OCI-LY1 (cell line): ENCODE measurements around the gene AK5.

Source experiments
- H2AFZ ChIP-seq: fragments of 200-600 bp; sonication (generic), shearing (Covaris generic); 2 replicates; pipeline ENCODE4 v1.6.0; 2014; ENCODE audit warnings: antibody characterized with exemption, mild to moderate bottlenecking, low read length
- H3F3A ChIP-seq: fragments of 200-600 bp; sonication (generic), shearing (Covaris generic); 2 replicates; pipeline ENCODE4 v1.6.0; 2014; ENCODE audit warnings: mild to moderate bottlenecking, antibody characterized with exemption, low read length, moderate library complexity; ENCODE audit not compliant: insufficient read depth
- H3K27ac ChIP-seq: fragments of 200-600 bp; sonication (generic); 2 replicates; pipeline ENCODE4 v1.5.1; 2014; ENCODE audit warnings: low read length, mixed run types, mild to moderate bottlenecking, low read depth; ENCODE audit not compliant: poor library complexity, severe bottlenecking
- H3K27me3 ChIP-seq: fragments of 200-600 bp; sonication (generic); 2 replicates; pipeline ENCODE4 v1.6.0; 2014; ENCODE audit warnings: antibody characterized with exemption, mild to moderate bottlenecking, low read length, moderate library complexity; ENCODE audit not compliant: insufficient read depth
- H3K36me3 ChIP-seq: fragments of 200-600 bp; sonication (generic); 2 replicates; pipeline ENCODE4 v1.6.1; 2014; ENCODE audit warnings: mild to moderate bottlenecking, antibody characterized with exemption, low read length, moderate library complexity, mixed read lengths; ENCODE audit not compliant: insufficient read depth
- H3K4me1 ChIP-seq: fragments of 200-600 bp; sonication (generic); 2 replicates; pipeline ENCODE4 v1.5.1; 2014; ENCODE audit warnings: mild to moderate bottlenecking, low read length, moderate library complexity; ENCODE audit not compliant: insufficient read depth, severe bottlenecking
- H3K4me2 ChIP-seq: fragments of 200-600 bp; sonication (generic), shearing (Covaris generic); 2 replicates; pipeline ENCODE4 v1.6.1; 2014; ENCODE audit warnings: low read length
- H3K4me3 ChIP-seq: fragments of 200-600 bp; sonication (generic); 2 replicates; pipeline ENCODE4 v1.5.1; 2014; ENCODE audit warnings: low read length, low read depth, mild to moderate bottlenecking, mixed read lengths; ENCODE audit not compliant: poor library complexity, severe bottlenecking
- H3K79me2 ChIP-seq: fragments of 200-600 bp; shearing (Covaris generic); 2 replicates; pipeline ENCODE4 v1.6.1; 2016; ENCODE audit warnings: mixed run types, low read length, mixed read lengths; ENCODE audit not compliant: insufficient read depth
- H3K9ac ChIP-seq: fragments of 200-600 bp; sonication (generic), shearing (Covaris generic); 2 replicates; pipeline ENCODE4 v1.6.1; 2014; ENCODE audit warnings: mild to moderate bottlenecking, low read length, mixed read lengths
- H3K9me2 ChIP-seq: fragments of 200-600 bp; sonication (generic), shearing (Covaris generic); 2 replicates; pipeline ENCODE4 v1.6.1; 2014; ENCODE audit warnings: low read depth, mild to moderate bottlenecking, low read length, mixed read lengths
- H3K9me3 ChIP-seq: fragments of 200-600 bp; shearing (Covaris generic); 2 replicates; pipeline ENCODE4 v1.6.1; 2014; ENCODE audit warnings: low read length, mixed read lengths
- H4K20me1 ChIP-seq: fragments of 200-600 bp; sonication (generic), shearing (Covaris generic); 2 replicates; pipeline ENCODE4 v1.6.0; 2016; ENCODE audit warnings: mild to moderate bottlenecking, low read length; ENCODE audit not compliant: insufficient read depth
- EZH2 ChIP-seq: fragments of 200-600 bp; sonication (generic), shearing (Covaris generic); IDR thresholded peaks from 2 replicates; pipeline ENCODE4 v1.8.0; 2017; ENCODE audit warnings: borderline replicate concordance, mixed run types, mild to moderate bottlenecking, antibody characterized with exemption, low read length, moderate library complexity, mixed read lengths
- TF ChIP-seq, protein P1 (sequence below): fragments of 200-600 bp; sonication (generic), shearing (Covaris generic); IDR thresholded peaks from 2 replicates; pipeline ENCODE4 v1.5.1; 2017; ENCODE audit warnings: mild to moderate bottlenecking, antibody characterized with exemption, low read length, moderate library complexity, mixed read lengths

Gene AK5

DNA sequence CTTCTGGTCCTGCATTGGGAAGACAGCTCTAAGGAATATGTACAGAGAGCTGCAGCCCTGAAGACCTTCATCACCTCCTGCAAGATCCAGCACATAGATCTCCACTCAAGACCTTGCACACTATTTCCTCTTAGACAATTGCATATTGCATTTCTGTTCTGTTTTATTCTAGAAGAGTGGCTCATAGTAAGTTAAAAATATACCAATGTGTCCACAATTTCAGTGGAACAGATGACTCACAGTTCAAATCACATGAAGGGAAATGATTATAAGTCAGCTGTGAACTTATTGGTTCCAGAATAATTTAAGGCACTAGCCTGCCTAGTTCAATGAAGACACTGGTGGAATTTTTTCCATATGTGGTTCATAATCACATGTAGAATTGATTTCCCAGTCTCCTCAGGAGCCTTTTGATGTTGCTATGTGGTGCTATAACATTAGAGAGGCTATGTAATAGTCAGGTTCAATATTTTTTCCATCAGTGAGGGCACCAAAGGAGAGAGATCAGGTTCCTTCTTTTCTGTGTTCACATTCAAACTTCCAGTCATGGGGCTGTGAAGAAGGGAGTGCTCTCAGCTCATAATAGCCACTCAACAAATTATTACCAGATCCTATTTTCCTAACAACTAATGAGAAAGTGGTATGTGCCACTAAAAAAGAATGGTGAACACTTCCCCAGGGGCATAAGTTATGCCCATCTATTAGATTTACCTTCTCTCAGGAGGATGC is 9.8 kb upstream of the AK5 start:
- no peak for TF ChIP-seq EZH2
- TF ChIP-seq, protein P1, sequence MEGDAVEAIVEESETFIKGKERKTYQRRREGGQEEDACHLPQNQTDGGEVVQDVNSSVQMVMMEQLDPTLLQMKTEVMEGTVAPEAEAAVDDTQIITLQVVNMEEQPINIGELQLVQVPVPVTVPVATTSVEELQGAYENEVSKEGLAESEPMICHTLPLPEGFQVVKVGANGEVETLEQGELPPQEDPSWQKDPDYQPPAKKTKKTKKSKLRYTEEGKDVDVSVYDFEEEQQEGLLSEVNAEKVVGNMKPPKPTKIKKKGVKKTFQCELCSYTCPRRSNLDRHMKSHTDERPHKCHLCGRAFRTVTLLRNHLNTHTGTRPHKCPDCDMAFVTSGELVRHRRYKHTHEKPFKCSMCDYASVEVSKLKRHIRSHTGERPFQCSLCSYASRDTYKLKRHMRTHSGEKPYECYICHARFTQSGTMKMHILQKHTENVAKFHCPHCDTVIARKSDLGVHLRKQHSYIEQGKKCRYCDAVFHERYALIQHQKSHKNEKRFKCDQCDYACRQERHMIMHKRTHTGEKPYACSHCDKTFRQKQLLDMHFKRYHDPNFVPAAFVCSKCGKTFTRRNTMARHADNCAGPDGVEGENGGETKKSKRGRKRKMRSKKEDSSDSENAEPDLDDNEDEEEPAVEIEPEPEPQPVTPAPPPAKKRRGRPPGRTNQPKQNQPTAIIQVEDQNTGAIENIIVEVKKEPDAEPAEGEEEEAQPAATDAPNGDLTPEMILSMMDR, result no peak
- H3K27ac ChIP-seq, result no peak overlapping the region
- H3K9ac ChIP-seq, result no peak overlapping the region
- H3K79me2 ChIP-seq, result no peaks in the 10 kb centered on the region
- H4K20me1 ChIP-seq, result no peaks in the 10 kb centered on the region
- H3F3A ChIP-seq, result no peaks in the 10 kb centered on the region
- no peaks in the 10 kb centered on the region for H3K36me3 ChIP-seq
- no peaks in the 10 kb centered on the region for H3K9me2 ChIP-seq
- H2AFZ ChIP-seq, result no peak overlapping the region
- H3K27me3 ChIP-seq, result no peaks in the 10 kb centered on the region
- no peak overlapping the region for H3K4me3 ChIP-seq
- H3K9me3 ChIP-seq, result no peaks in the 10 kb centered on the region
- H3K4me2 ChIP-seq, result no peak overlapping the region
- H3K4me1 ChIP-seq, result no peaks in the 10 kb centered on the region

DNA sequence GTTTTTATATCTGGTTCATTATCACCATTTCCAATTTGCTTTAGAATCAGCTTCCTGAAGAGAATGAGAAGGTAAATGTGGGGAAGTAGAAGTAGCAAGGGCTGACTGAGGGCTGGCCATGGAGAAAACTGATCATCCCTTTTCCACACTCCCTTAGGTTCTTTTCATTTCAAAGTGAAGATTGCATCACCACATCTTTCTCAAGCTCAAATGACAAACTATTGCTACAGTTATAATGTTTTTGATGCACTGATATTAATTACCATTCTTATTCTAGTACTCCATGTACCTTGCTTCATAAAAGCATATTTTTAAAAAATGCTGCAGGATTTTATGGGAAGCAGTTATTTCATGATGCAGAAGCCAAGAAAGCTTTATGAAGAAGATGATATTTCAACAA is 7.9 kb upstream of the AK5 start:
- Histone ChIP-seq H3K4me1 (no peaks in the 10 kb centered on the region), H4K20me1 (no peaks in the 10 kb centered on the region), H3K4me3 (no peak overlapping the region), H2AFZ (no peak overlapping the region), H3K27me3 (no peaks in the 10 kb centered on the region), H3K36me3 (no peaks in the 10 kb centered on the region), H3F3A (no peaks in the 10 kb centered on the region), H3K9ac (no peak overlapping the region), H3K4me2 (no peak overlapping the region), H3K9me2 (no peaks in the 10 kb centered on the region), H3K27ac (no peak overlapping the region), H3K79me2 (no peaks in the 10 kb centered on the region), H3K9me3 (no peaks in the 10 kb centered on the region)
- no peak for TF ChIP-seq EZH2
- TF ChIP-seq, protein P1, result no peak

DNA sequence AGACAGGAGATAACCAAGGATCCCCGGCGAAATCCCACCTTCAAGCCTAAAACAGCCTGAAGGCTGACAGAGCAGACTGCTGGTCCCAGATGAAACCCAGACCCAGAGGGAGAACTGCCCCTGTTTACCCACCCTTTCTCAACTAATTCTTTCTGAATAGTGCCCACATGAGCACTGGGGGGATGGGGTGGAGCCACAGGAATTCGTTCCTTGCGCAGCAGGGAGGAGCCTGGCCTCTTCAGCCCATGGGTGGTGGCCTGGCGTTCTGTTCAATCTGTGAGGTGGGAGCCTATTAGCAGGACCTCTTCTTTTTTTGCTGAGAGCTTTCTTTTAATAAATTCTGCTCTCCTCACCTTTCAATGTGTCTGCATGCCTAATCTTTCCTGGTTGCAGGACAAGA is 6.6 kb upstream of the AK5 start:
- H3K9ac ChIP-seq, result no peak overlapping the region
- no peak overlapping the region for H3K4me3 ChIP-seq
- H3K9me3 ChIP-seq, result no peaks in the 10 kb centered on the region
- no peaks in the 10 kb centered on the region for H3K36me3 ChIP-seq
- TF ChIP-seq, protein P1, result no peak
- no peak for TF ChIP-seq EZH2
- no peaks in the 10 kb centered on the region for H4K20me1 ChIP-seq
- no peak overlapping the region for H3K4me2 ChIP-seq
- peaks cover 6% of the 10 kb centered on the region for H3K4me1 ChIP-seq
- H3F3A ChIP-seq, result no peaks in the 10 kb centered on the region
- H3K9me2 ChIP-seq, result no peaks in the 10 kb centered on the region
- H3K79me2 ChIP-seq, result no peaks in the 10 kb centered on the region
- H2AFZ ChIP-seq, result no peak overlapping the region
- H3K27ac ChIP-seq, result no peak overlapping the region
- no peaks in the 10 kb centered on the region for H3K27me3 ChIP-seq
